HCT116 (cell line): Measurements from ENCODE around the gene DHDDS.

ENCODE experiments used
- CBX3 ChIP-seq: IDR thresholded peaks from 2 replicates; pipeline ENCODE4 v1.6.1; 2012; ENCODE audit warnings: low read depth
- CEBPB ChIP-seq: IDR thresholded peaks from 2 replicates; pipeline ENCODE4 v1.6.1; 2012; ENCODE audit warnings: low read depth
- POLR2A ChIP-seq: IDR thresholded peaks from 2 replicates; pipeline ENCODE4 v1.7.0; 2011; ENCODE audit warnings: borderline replicate concordance; ENCODE audit not compliant: insufficient read depth, insufficient read length; ENCODE audit errors: extremely low read depth
- SP1 ChIP-seq: IDR thresholded peaks from 2 replicates; pipeline ENCODE4 v1.6.1; 2012; ENCODE audit warnings: low read depth
- SRF ChIP-seq: IDR thresholded peaks from 2 replicates; pipeline ENCODE4 v1.6.1; 2012; ENCODE audit warnings: low read depth
- ZFX ChIP-seq: fragments of 450-650 bp; IDR thresholded peaks from 2 replicates; pipeline ENCODE4 v1.6.1; 2017
- TF ChIP-seq, protein P1 (sequence below): IDR thresholded peaks from 2 replicates; pipeline ENCODE4 v1.6.1; 2012; ENCODE audit warnings: low read depth
- TF ChIP-seq, protein P2 (sequence below), 3 experiments: fragments of 200-600 bp in 1 of 3; sonication (generic) in 1 of 3; IDR thresholded peaks in 2 of 3; conservative IDR thresholded peaks in 1 of 3; 2 replicates each; pipeline ENCODE4 v1.5.1; 2012 to 2017; ENCODE audit warnings: low read depth in 2 of 3, low read length in 2 of 3, antibody characterized with exemption in 1 of 3, borderline replicate concordance in 1 of 3, control low read depth in 1 of 3, mild to moderate bottlenecking in 1 of 3, mixed read lengths in 1 of 3, mixed run types in 1 of 3, moderate library complexity in 1 of 3; ENCODE audit not compliant: insufficient read depth in 1 of 3

DNA sequence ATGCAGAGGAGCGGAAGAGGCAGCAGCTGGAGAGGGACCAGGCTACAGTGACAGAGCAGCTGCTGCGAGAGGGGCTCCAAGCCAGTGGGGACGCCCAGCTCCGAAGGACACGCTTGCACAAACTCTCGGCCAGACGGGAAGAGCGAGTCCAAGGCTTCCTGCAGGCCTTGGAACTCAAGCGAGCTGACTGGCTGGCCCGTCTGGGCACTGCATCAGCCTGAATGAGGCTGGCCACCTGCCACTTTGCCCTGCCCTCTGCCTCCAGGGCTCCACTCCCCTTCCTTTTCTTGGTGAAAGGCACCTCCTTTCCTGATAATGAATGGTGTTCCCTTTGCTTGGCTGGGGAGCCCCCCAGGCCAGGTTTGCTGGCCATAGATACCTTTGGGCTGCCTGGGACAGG lies 36.8 kb downstream of the DHDDS start:
- no peak for TF ChIP-seq CEBPB
- TF ChIP-seq SP1 = no peak
- TF ChIP-seq, protein P1, sequence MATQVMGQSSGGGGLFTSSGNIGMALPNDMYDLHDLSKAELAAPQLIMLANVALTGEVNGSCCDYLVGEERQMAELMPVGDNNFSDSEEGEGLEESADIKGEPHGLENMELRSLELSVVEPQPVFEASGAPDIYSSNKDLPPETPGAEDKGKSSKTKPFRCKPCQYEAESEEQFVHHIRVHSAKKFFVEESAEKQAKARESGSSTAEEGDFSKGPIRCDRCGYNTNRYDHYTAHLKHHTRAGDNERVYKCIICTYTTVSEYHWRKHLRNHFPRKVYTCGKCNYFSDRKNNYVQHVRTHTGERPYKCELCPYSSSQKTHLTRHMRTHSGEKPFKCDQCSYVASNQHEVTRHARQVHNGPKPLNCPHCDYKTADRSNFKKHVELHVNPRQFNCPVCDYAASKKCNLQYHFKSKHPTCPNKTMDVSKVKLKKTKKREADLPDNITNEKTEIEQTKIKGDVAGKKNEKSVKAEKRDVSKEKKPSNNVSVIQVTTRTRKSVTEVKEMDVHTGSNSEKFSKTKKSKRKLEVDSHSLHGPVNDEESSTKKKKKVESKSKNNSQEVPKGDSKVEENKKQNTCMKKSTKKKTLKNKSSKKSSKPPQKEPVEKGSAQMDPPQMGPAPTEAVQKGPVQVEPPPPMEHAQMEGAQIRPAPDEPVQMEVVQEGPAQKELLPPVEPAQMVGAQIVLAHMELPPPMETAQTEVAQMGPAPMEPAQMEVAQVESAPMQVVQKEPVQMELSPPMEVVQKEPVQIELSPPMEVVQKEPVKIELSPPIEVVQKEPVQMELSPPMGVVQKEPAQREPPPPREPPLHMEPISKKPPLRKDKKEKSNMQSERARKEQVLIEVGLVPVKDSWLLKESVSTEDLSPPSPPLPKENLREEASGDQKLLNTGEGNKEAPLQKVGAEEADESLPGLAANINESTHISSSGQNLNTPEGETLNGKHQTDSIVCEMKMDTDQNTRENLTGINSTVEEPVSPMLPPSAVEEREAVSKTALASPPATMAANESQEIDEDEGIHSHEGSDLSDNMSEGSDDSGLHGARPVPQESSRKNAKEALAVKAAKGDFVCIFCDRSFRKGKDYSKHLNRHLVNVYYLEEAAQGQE = no peak
- TF ChIP-seq, protein P2, sequence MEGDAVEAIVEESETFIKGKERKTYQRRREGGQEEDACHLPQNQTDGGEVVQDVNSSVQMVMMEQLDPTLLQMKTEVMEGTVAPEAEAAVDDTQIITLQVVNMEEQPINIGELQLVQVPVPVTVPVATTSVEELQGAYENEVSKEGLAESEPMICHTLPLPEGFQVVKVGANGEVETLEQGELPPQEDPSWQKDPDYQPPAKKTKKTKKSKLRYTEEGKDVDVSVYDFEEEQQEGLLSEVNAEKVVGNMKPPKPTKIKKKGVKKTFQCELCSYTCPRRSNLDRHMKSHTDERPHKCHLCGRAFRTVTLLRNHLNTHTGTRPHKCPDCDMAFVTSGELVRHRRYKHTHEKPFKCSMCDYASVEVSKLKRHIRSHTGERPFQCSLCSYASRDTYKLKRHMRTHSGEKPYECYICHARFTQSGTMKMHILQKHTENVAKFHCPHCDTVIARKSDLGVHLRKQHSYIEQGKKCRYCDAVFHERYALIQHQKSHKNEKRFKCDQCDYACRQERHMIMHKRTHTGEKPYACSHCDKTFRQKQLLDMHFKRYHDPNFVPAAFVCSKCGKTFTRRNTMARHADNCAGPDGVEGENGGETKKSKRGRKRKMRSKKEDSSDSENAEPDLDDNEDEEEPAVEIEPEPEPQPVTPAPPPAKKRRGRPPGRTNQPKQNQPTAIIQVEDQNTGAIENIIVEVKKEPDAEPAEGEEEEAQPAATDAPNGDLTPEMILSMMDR (IDR thresholded peaks at IDR 0.05 in 2 of 3, conservative IDR thresholded peaks at IDR 0.05 in 1 of 3; ENCODE audit: borderline replicate concordance in 1 of 3, insufficient read depth in 1 of 3, low read depth in 2 of 3, low read length in 2 of 3) = no peak
- TF ChIP-seq POLR2A = no peak
- no peak for TF ChIP-seq CBX3
- no peak for TF ChIP-seq SRF
- no peak for TF ChIP-seq ZFX
